HPDE6-E6E7 (cell line): Measurements from ENCODE around the gene SAP30BP.

Experiments used
- DNase-seq: peaks from one replicate; pipeline ENCODE4 v3.0.0; 2011; ENCODE audit warnings: missing footprints; ENCODE audit errors: extremely low spot score

The SAP30BP gene

GRCh38 chr17:75685499-75685898, 18.4 kb downstream of the SAP30BP start:
- DNase-seq: no peak

- no peak for DNase-seq
Measured at GRCh38 chr17:75688209-75688825, 21.2 kb downstream of the SAP30BP start.

GRCh38 chr17:75689441-75689873, 22.3 kb downstream of the SAP30BP start:
- peak; percentile 92 for DNase-seq

- DNase-seq: no peak
Measured at GRCh38 chr17:75691371-75691791, 24.2 kb downstream of the SAP30BP start.

- DNase-seq: no peak
Measured at GRCh38 chr17:75691801-75692626, 24.9 kb downstream of the SAP30BP start.

GRCh38 chr17:75692976-75693375, 25.8 kb downstream of the SAP30BP start:
- DNase-seq: no peak

- no peak for DNase-seq
Measured at GRCh38 chr17:75693500-75694481, 26.7 kb downstream of the SAP30BP start.

- DNase-seq: no peak
Measured at GRCh38 chr17:75694536-75694935, 27.4 kb downstream of the SAP30BP start.

- DNase-seq: no peak
Measured at GRCh38 chr17:75695141-75695829, 28.1 kb downstream of the SAP30BP start.

- no peak for DNase-seq
Measured at GRCh38 chr17:75695830-75696271, 28.7 kb downstream of the SAP30BP start.

- DNase-seq: no peak
Measured at GRCh38 chr17:75697651-75698291, 30.6 kb downstream of the SAP30BP start.

GRCh38 chr17:75698659-75699058, 31.5 kb downstream of the SAP30BP start:
- DNase-seq: no peak

- no peak for DNase-seq
Measured at GRCh38 chr17:75701288-75701687, 34.1 kb downstream of the SAP30BP start.

- no peak for DNase-seq
Measured at GRCh38 chr17:75703191-75703590, 36.1 kb downstream of the SAP30BP start.

GRCh38 chr17:75703591-75703990, 36.5 kb downstream of the SAP30BP start:
- DNase-seq: no peak

GRCh38 chr17:75704963-75705875, 38.1 kb downstream of the SAP30BP start:
- no peak for DNase-seq

GRCh38 chr17:75706042-75706728, 39.0 kb downstream of the SAP30BP start:
- no peak for DNase-seq

GRCh38 chr17:75707079-75707571, 40.0 kb downstream of the SAP30BP start:
- peak; percentile 76 for DNase-seq

- no peak for DNase-seq
Measured at GRCh38 chr17:75712446-75712845, 45.3 kb downstream of the SAP30BP start.
